Left lung (tissue), 10 donors: ENCODE results near the gene ALDOA. TPM values are rescaled to one million over a fixed set of nuclear protein-coding genes. Genes with fewer than 3 reads are reported as not detected.

Experiments used
- ATAC-seq: fragments of 200-7000 bp; cut with Tn5 transposase; one replicate; pipeline ENCODE4 v1.9.1; 2020; ENCODE audit warnings: moderate library complexity
- DNase-seq, 4 donors: peaks; one replicate each; pipeline ENCODE4 v3.0.0-alpha.2; 2013 to 2020
- H3K27ac ChIP-seq, 2 donors: fragments of 200-600 bp; sonication (generic) in 1 of 2; one replicate each; pipeline versions ENCODE4 v1.5.0 to v1.8.0; 2020 to 2021
- H3K27me3 ChIP-seq, 2 donors: fragments of 200-600 bp; sonication (generic) in 1 of 2; one replicate each; pipeline versions ENCODE4 v1.5.0 to v1.8.0; 2020 to 2021
- H3K36me3 ChIP-seq, 2 donors: fragments of 200-600 bp; sonication (generic) in 1 of 2; one replicate each; pipeline versions ENCODE4 v1.5.0 to v1.8.0; 2020 to 2021
- H3K4me1 ChIP-seq, 2 donors: fragments of 200-600 bp; one replicate each; pipeline ENCODE4 v1.8.0; 2021
- H3K4me3 ChIP-seq, 2 donors: fragments of 200-600 bp; sonication (generic) in 1 of 2; one replicate each; pipeline versions ENCODE4 v1.5.0 to v1.8.0; 2020 to 2021; ENCODE audit warnings: mild to moderate bottlenecking in 1 of 2
- H3K9me3 ChIP-seq, 2 donors: fragments of 200-600 bp; sonication (generic) in 1 of 2; one replicate each; pipeline versions ENCODE4 v1.5.0 to v1.8.0; 2020 to 2021
- CTCF ChIP-seq, 2 donors: fragments of 200-600 bp; sonication (generic) in 1 of 2; IDR thresholded peaks; one replicate each; pipeline versions ENCODE4 v1.5.0 to v1.8.0; 2021; ENCODE audit warnings: antibody characterized with exemption in 2 of 2
- intact Hi-C, 2 donors: fragments of 100-400 bp; cut with DNase I; formaldehyde crosslinking; loops; one replicate each; pipeline versions ENCODE4 v1.11.2 to v1.14.2; 2022
- polyA plus RNA-seq, 6 donors: library from polyadenylated mRNA; unstranded; fragments of 120-200 nt; gene quantifications; one replicate each; pipeline ENCODE4 v1.2.1, GENCODE V29; 2013; ENCODE audit not compliant: insufficient read length in 6 of 6
- total RNA-seq, 2 donors: library from RNA; stranded (reverse); fragmentation: NEBNext Ultra II Directional; extraction: Animal tissue kit (Norgen Biotek cat#: 25700); gene quantifications; one replicate each; pipeline ENCODE4 v1.2.1, GENCODE V29; 2021
- donor health status: DM: no; HTN: yes; CAD: no.
- donor health status: DM: no; HTN: no; CAD: no.

ALDOA gene
- total and polyA plus RNA-seq, 8 donors: 299 to 1,105 (median 379) TPM

GRCh38 chr16:30064729-30065101 is 845 bp upstream of the ALDOA start:
- no peak for DNase-seq
- H3K4me3 ChIP-seq: peak overlapping the region; percentile 55 to 98
- intact Hi-C loops: no loop called here
- H3K27me3 ChIP-seq: no peaks in the 10 kb centered on the region
- peaks cover 28 to 55% of the 10 kb centered on the region in 2 donors for H3K4me1 ChIP-seq
- H3K27ac ChIP-seq: peak overlapping the region; percentile 98 to 99
- ATAC-seq: peak; percentile 2
- peaks cover 0 to 32% of the 10 kb centered on the region in 2 donors for H3K36me3 ChIP-seq
- no peak for TF ChIP-seq CTCF (IDR thresholded peaks at IDR 0.05)
- H3K9me3 ChIP-seq: no peaks in the 10 kb centered on the region

- H3K9me3 ChIP-seq: no peaks in the 10 kb centered on the region
- DNase-seq (peak in 2 of 4 donors; percentile 68 to 93), ATAC-seq (peak; percentile 4)
- peaks cover 30 to 67% of the 10 kb centered on the region in 2 donors for H3K4me1 ChIP-seq
- intact Hi-C loops: no loop called here
- TF ChIP-seq CTCF (IDR thresholded peaks at IDR 0.05): no peak
- H3K27me3 ChIP-seq: no peaks in the 10 kb centered on the region
- H3K27ac ChIP-seq: peak overlapping the region; percentile 98 to 99
- peak overlapping the region; percentile 55 to 98 for H3K4me3 ChIP-seq
- peaks cover 0 to 46% of the 10 kb centered on the region in 2 donors for H3K36me3 ChIP-seq
Observed at GRCh38 chr16:30065943-30066760, 592 bp downstream of the ALDOA start.

GRCh38 chr16:30066761-30067583 is 1.4 kb downstream of the ALDOA start:
- ATAC-seq (no peak), DNase-seq (no peak)
- Histone ChIP-seq H3K27me3 (no peaks in the 10 kb centered on the region), H3K4me3 (peak overlapping the region; percentile 55 to 98), H3K9me3 (no peaks in the 10 kb centered on the region), H3K4me1 (peaks cover 30 to 75% of the 10 kb centered on the region in 2 donors), H3K36me3 (peaks cover 0 to 55% of the 10 kb centered on the region in 2 donors), H3K27ac (peak overlapping the region; percentile 98 to 99)
- intact Hi-C loops: no loop called here
- no peak for TF ChIP-seq CTCF (IDR thresholded peaks at IDR 0.05)

- H3K27ac ChIP-seq: no peak overlapping the region
- no peak for DNase-seq
- intact Hi-C loops: no loop called here
- peak overlapping the region in 1 of 2 donors; percentile 98 for H3K4me3 ChIP-seq
- H3K36me3 ChIP-seq: peaks cover 0 to 60% of the 10 kb centered on the region in 2 donors
- no peak for ATAC-seq
- peaks cover 30 to 75% of the 10 kb centered on the region in 2 donors for H3K4me1 ChIP-seq
- no peak for TF ChIP-seq CTCF (IDR thresholded peaks at IDR 0.05)
- no peaks in the 10 kb centered on the region for H3K9me3 ChIP-seq
- H3K27me3 ChIP-seq: no peaks in the 10 kb centered on the region
Observed at GRCh38 chr16:30067584-30067916, 2.0 kb downstream of the ALDOA start.

GRCh38 chr16:30068333-30068732 is 2.8 kb downstream of the ALDOA start:
- peaks cover 28 to 67% of the 10 kb centered on the region in 2 donors for H3K4me1 ChIP-seq
- H3K36me3 ChIP-seq: peaks cover 0 to 68% of the 10 kb centered on the region in 2 donors
- H3K4me3 ChIP-seq: peak overlapping the region in 1 of 2 donors; percentile 98
- DNase-seq (no peak), ATAC-seq (no peak)
- no peaks in the 10 kb centered on the region for H3K27me3 ChIP-seq
- intact Hi-C loops: no loop called here
- H3K27ac ChIP-seq: no peak overlapping the region
- H3K9me3 ChIP-seq: no peaks in the 10 kb centered on the region
- TF ChIP-seq CTCF (IDR thresholded peaks at IDR 0.05): no peak
